Stomach (tissue), 9 donors: ENCODE results near the gene JMJD4. TPM values are rescaled to one million over a fixed set of nuclear protein-coding genes. Genes with fewer than 3 reads are reported as not detected.

ENCODE experiments used
- DNase-seq, 2 donors: peaks; one replicate each; pipeline versions ENCODE4 v3.0.0 to v3.0.0-alpha.2; 2013 to 2019
- H3K27ac ChIP-seq, 5 donors: fragments of 200-600 bp in 4 of 5; sonication (generic) in 4 of 5; one replicate each; pipeline ENCODE4 v1.5.1; 2013 to 2019; ENCODE audit warnings: mild to moderate bottlenecking in 1 of 5, moderate library complexity in 1 of 5
- H3K27me3 ChIP-seq, 3 donors: fragments of 200-600 bp; sonication (generic); one replicate each; pipeline ENCODE4 v1.5.1; 2017 to 2019; ENCODE audit warnings: mixed run types in 1 of 3
- H3K36me3 ChIP-seq, 4 donors: fragments of 200-600 bp; sonication (generic); 1 replicate in 3 of 4; 2 replicates in 1 of 4; pipeline ENCODE4 v1.5.1; 2016 to 2019
- H3K4me1 ChIP-seq, 4 donors: fragments of 200-600 bp; sonication (generic); one replicate each; pipeline ENCODE4 v1.5.1; 2016 to 2019
- H3K4me3 ChIP-seq, 4 donors: fragments of 200-600 bp; sonication (generic) in 3 of 4; one replicate each; pipeline ENCODE4 v1.5.1; 2016 to 2019; ENCODE audit warnings: mild to moderate bottlenecking in 1 of 4
- H3K9me3 ChIP-seq, 4 donors: fragments of 200-600 bp; sonication (generic); one replicate each; pipeline ENCODE4 v1.5.1; 2016 to 2019
- EP300 ChIP-seq: sonication (generic); formaldehyde crosslinking; IDR thresholded peaks from one replicate; pipeline ENCODE4 v1.6.1; 2017; ENCODE audit warnings: antibody characterized with exemption
- POLR2A ChIP-seq, 4 donors: fragments of 450-650 bp; IDR thresholded peaks; one replicate each; pipeline ENCODE4 v1.6.1; 2016; ENCODE audit warnings: antibody characterized with exemption in 4 of 4, control low read depth in 2 of 4, mild to moderate bottlenecking in 1 of 4, moderate library complexity in 1 of 4
- POLR2AphosphoS5 ChIP-seq, 3 donors: sonication (generic); formaldehyde crosslinking; IDR thresholded peaks; one replicate each; pipeline ENCODE4 v1.6.1; 2016; ENCODE audit warnings: antibody characterized with exemption in 3 of 3
- WGBS, 5 donors: extraction: QIAGEN DNeasy Blood & Tissue Kit in 3 of 5; methylation state at CpG; one replicate each; pipeline versions ENCODE4 v1.1.5 to v1.1.7; 2013 to 2018; 5-methylcytosine and 5-hydroxymethylcytosine counted together
- intact Hi-C: fragments of 100-400 bp; cut with DNase I; formaldehyde crosslinking; loops from one replicate; pipeline ENCODE4 v1.15.1; 2023; ENCODE audit warnings: low total_unique reads
- polyA plus RNA-seq, 3 donors: library from polyadenylated mRNA; stranded (reverse); fragments of 200-250 nt; gene quantifications; one replicate each; pipeline ENCODE4 v1.2.3, GENCODE V29; 2013
- total RNA-seq, 5 donors: library from RNA; depleted of rRNA; stranded (reverse); fragments of >200 nt; gene quantifications; one replicate each; pipeline versions ENCODE4 v1.1.0 to v1.2.3, GENCODE V29; 2014 to 2016
- TF ChIP-seq, protein P1 (sequence below), 7 experiments: fragments of 450-650 bp in 4 of 7; fragments of 200-600 bp in 3 of 7; sonication (generic) in 3 of 7; IDR thresholded peaks; one replicate each; pipeline ENCODE4 v1.5.1; 2016 to 2019; ENCODE audit warnings: antibody characterized with exemption in 7 of 7, control low read depth in 2 of 7, mild to moderate bottlenecking in 1 of 7
- donor health status: healthy with polysubstance abuse.
- donor health status: Bipolar disorder and iron deficiency.
- donor health status: healthy.

JMJD4 gene
- total and polyA plus RNA-seq, 8 donors, result 2.3 to 26.8 (median 11.3) TPM

- H3K27ac ChIP-seq, result peak overlapping the region in 2 of 5 donors; percentile 50 to 80
- H3K36me3 ChIP-seq, result peaks cover 12 to 62% (median 55%) of the 10 kb centered on the region in 4 donors
- no peaks in the 10 kb centered on the region for H3K9me3 ChIP-seq
- no peak overlapping the region for H3K4me3 ChIP-seq
- TF ChIP-seq POLR2A (IDR thresholded peaks at IDR 0.05), result no peak
- TF ChIP-seq, protein P1, sequence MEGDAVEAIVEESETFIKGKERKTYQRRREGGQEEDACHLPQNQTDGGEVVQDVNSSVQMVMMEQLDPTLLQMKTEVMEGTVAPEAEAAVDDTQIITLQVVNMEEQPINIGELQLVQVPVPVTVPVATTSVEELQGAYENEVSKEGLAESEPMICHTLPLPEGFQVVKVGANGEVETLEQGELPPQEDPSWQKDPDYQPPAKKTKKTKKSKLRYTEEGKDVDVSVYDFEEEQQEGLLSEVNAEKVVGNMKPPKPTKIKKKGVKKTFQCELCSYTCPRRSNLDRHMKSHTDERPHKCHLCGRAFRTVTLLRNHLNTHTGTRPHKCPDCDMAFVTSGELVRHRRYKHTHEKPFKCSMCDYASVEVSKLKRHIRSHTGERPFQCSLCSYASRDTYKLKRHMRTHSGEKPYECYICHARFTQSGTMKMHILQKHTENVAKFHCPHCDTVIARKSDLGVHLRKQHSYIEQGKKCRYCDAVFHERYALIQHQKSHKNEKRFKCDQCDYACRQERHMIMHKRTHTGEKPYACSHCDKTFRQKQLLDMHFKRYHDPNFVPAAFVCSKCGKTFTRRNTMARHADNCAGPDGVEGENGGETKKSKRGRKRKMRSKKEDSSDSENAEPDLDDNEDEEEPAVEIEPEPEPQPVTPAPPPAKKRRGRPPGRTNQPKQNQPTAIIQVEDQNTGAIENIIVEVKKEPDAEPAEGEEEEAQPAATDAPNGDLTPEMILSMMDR (IDR thresholded peaks at IDR 0.05), result no peak
- no peak for TF ChIP-seq EP300
- no peak for TF ChIP-seq POLR2AphosphoS5 (IDR thresholded peaks at IDR 0.05)
- 77 to 87% (median 85%) methylated on average over 12 to 17 of the region's 17 CpGs for WGBS, 5 donors
- H3K4me1 ChIP-seq, result peaks cover 15 to 72% (median 43%) of the 10 kb centered on the region in 4 donors
- H3K27me3 ChIP-seq, result no peaks in the 10 kb centered on the region
- intact Hi-C loops, result loop anchor here (5.0 kb wide), 1 partner anchor 186 kb away; the partner anchor contains the start of gene WNT9A
- no peak for DNase-seq
These were observed 26.6 kb upstream of the JMJD4 start for GRCh38 chr1:227761621-227762230.

GRCh38 chr1:227760377-227760776 is 25.3 kb upstream of the JMJD4 start:
- Histone ChIP-seq H3K27me3 (no peaks in the 10 kb centered on the region), H3K36me3 (peaks cover 12 to 61% (median 55%) of the 10 kb centered on the region in 4 donors), H3K9me3 (no peaks in the 10 kb centered on the region), H3K4me3 (no peak overlapping the region), H3K27ac (peak overlapping the region in 3 of 5 donors; percentile 35 to 86 (median 67)), H3K4me1 (peaks cover 15 to 77% (median 41%) of the 10 kb centered on the region in 4 donors)
- TF ChIP-seq, protein P1 (IDR thresholded peaks at IDR 0.05), result no peak
- TF ChIP-seq POLR2AphosphoS5 (IDR thresholded peaks at IDR 0.05), result no peak
- no peak for TF ChIP-seq POLR2A (IDR thresholded peaks at IDR 0.05)
- intact Hi-C loops, result loop anchor here (5.0 kb wide), 1 partner anchor 187 kb away; the partner anchor contains the start of gene WNT9A
- no peak for DNase-seq
- 77 to 90% (median 87%) methylated on average over 9 of the region's 9 CpGs for WGBS, 5 donors

- Histone ChIP-seq H3K9me3 (no peaks in the 10 kb centered on the region), H3K4me3 (no peak overlapping the region), H3K36me3 (peaks cover 12 to 54% (median 47%) of the 10 kb centered on the region in 4 donors), H3K27me3 (no peaks in the 10 kb centered on the region), H3K4me1 (peaks cover 15 to 72% (median 41%) of the 10 kb centered on the region in 4 donors), H3K27ac (peak overlapping the region in 3 of 5 donors; percentile 35 to 86 (median 67))
- DNase-seq, result peak in 1 of 2 donors; percentile 71
- no peak for TF ChIP-seq POLR2A (IDR thresholded peaks at IDR 0.05)
- TF ChIP-seq, protein P1 (IDR thresholded peaks at IDR 0.05), result no peak
- TF ChIP-seq POLR2AphosphoS5 (IDR thresholded peaks at IDR 0.05), result peak in 1 of 3 donors; percentile 70
- TF ChIP-seq EP300, result no peak
- intact Hi-C loops, result loop anchor here (5.0 kb wide), 1 partner anchor 188 kb away; the partner anchor contains the start of gene WNT9A
- 74 to 86% (median 84%) methylated on average over 15 of the region's 15 CpGs for WGBS, 5 donors
These were observed 24.5 kb upstream of the JMJD4 start for GRCh38 chr1:227759341-227760300.

DNA sequence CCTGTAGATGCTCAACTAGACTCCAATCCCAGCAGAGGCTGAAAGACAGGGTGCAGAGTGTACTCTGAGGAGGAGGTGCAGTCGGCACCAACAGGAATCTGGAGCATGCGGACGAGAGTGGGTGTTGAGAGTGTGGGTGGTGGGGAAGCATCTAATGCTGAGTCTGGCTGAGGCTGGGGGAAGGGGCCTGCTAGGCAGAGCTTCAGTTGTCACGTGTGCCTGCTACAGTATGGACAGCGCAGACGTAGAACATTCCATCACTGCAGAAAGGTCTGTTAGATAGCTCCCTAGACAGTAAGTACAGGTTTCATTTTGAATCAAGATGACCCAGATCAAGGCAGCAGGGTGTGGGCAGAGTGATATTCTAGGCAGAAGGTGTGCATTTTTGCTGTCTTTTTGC is 23.3 kb upstream of the JMJD4 start:
- no peak overlapping the region for H3K4me3 ChIP-seq
- TF ChIP-seq POLR2AphosphoS5 (IDR thresholded peaks at IDR 0.05) (no peak), POLR2A (IDR thresholded peaks at IDR 0.05) (no peak), EP300 (no peak)
- TF ChIP-seq, protein P1 (IDR thresholded peaks at IDR 0.05), result no peak
- peak overlapping the region in 1 of 5 donors; percentile 86 for H3K27ac ChIP-seq
- peaks cover 20 to 73% (median 46%) of the 10 kb centered on the region in 4 donors for H3K4me1 ChIP-seq
- H3K9me3 ChIP-seq, result no peaks in the 10 kb centered on the region
- H3K27me3 ChIP-seq, result no peaks in the 10 kb centered on the region
- H3K36me3 ChIP-seq, result peaks cover 12 to 47% (median 37%) of the 10 kb centered on the region in 4 donors
- WGBS, 5 donors, result 79 to 89% (median 82%) methylated on average over 6 of the region's 6 CpGs
- DNase-seq, result no peak
- intact Hi-C loops, result no loop called here
